Hepatocyte (in vitro differentiated cells): Measurements from ENCODE around the gene MBP.

Experiments used
- CTCF ChIP-seq: fragments of 200-600 bp; sonication (generic); IDR thresholded peaks from 2 replicates; pipeline ENCODE4 v1.5.1; 2016; ENCODE audit warnings: antibody characterized with exemption, mild to moderate bottlenecking; ENCODE audit not compliant: poor library complexity
- EZH2 ChIP-seq: fragments of 200-600 bp; sonication (generic); IDR thresholded peaks from 2 replicates; pipeline ENCODE4 v1.6.1; 2016; ENCODE audit warnings: antibody characterized with exemption, mild to moderate bottlenecking, borderline replicate concordance
- EZH2phosphoT487 ChIP-seq: fragments of 200-600 bp; sonication (generic); IDR thresholded peaks from one replicate; pipeline ENCODE4 v1.6.1; 2018; ENCODE audit warnings: antibody characterized with exemption, mild to moderate bottlenecking, low read depth, moderate library complexity; ENCODE audit not compliant: unreplicated experiment, severe bottlenecking

GRCh38 chr18:77077941-77078689 is 54.5 kb downstream of the MBP start:
- TF ChIP-seq EZH2 = no peak
- TF ChIP-seq CTCF = no peak
- TF ChIP-seq EZH2phosphoT487 = no peak
